GM03348 (cell line): ENCODE results near the gene HS3ST4.
"Not testable (repeated sequence)": the region's sequence is repeated elsewhere in the genome, so short reads cannot be mapped to it uniquely, and the experiment has no call there.

Experiments
- DNase-seq: peaks from one replicate; pipeline ENCODE4 v3.0.0; 2012; ENCODE audit warnings: low spot score

HS3ST4 gene

GRCh38 chr16:26005336-26005735 lies 313.6 kb downstream of the HS3ST4 start:
- DNase-seq: no peak

- no peak for DNase-seq
Measured at GRCh38 chr16:26012376-26012775, 320.6 kb downstream of the HS3ST4 start.

DNA sequence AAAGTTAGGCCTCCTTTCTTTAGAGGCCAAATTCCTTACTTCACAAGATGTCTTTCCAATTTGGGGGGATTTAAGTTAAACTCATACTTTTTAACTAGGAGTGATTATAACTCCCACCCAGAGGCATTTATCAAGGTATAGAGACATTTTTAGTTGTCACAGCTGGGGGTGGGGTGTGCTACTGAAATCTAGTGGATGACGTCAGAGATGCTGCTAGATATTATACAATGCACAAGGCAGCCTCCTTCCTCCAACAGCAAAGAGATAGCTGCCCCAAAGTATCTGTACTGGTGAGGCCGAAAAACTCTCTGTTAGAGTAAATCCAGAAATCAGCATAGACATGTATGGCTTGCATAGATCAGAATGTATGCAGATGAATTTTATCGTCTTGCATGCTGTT lies 324.0 kb downstream of the HS3ST4 start:
- DNase-seq: no peak

GRCh38 chr16:26016989-26017388 lies 325.2 kb downstream of the HS3ST4 start:
- DNase-seq: no peak

- DNase-seq: no peak
Measured at GRCh38 chr16:26019381-26020242, 327.9 kb downstream of the HS3ST4 start.

GRCh38 chr16:26026709-26027450 lies 335.1 kb downstream of the HS3ST4 start:
- no peak for DNase-seq

DNA sequence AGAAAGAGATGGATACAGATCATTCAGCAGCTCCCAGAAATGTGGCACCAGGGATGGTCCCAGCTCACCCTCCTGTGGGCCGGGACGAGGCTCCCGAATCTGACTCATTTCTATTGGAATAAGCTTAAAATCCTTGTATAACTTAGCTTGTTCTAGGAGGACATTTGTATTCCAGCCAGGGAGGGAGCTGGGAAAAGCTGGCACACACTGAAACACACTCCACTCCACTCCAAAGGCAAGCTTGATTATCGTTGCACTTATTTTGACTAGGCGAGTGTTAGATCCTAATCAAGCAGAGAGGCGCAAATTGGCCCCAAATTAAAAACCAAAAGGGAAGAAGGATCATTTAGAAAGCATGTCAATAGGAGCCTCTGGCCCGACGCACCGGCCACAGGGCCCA lies 339.5 kb downstream of the HS3ST4 start:
- no peak for DNase-seq

DNA sequence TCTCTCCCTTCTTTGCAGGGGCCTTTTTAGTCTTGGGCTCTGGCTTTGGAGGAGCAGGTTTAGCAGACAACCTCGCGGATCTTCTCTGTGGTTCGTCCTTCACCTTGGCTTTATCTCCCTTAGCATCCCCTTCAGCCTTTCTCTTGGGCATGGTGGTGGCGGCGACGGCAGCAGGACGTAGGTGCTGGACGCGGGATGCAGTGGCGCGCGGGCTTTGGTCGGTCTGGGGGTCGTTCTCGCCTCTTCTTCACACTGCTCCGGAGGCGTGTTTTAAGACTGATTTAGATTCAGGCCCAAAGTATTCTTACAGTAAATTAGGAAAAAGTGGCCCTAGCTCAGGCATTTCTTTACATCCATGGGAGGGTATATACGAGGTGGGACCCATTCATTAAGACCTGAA lies 340.9 kb downstream of the HS3ST4 start:
- DNase-seq: not testable (repeated sequence)

DNA sequence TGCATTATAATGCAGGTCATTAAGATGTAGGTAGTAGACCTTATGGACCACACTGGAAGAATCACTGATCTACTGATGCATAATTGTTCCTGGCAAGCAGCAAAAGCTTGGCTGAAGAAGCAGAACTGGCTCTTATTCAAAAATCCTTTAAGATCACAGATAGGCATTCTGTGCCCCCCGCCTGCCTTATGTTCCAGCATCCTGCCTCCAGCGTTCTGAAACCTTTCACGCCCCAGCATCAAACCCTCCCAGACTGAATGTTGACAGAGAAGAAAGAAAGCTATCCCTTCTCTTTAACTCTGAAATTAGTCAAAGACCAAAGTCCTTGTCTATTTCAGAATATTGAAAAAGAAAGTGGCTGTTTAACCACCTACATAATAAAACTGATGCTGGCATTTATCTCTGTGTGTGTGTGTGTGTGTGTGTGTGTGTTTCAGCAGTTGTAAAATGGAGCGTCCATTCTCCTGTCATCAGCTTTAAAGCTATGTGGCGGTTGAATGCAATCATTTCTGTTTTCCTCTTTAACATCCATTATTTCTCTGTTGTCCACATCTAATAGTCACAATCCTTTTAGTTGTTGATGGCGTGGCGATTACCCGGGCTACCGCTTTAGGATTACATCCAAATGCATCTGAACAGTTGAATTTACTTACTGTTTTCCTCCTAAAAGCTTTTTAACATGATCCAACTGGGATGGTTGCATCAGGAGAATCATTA lies 350.4 kb downstream of the HS3ST4 start:
- DNase-seq: no peak

DNA sequence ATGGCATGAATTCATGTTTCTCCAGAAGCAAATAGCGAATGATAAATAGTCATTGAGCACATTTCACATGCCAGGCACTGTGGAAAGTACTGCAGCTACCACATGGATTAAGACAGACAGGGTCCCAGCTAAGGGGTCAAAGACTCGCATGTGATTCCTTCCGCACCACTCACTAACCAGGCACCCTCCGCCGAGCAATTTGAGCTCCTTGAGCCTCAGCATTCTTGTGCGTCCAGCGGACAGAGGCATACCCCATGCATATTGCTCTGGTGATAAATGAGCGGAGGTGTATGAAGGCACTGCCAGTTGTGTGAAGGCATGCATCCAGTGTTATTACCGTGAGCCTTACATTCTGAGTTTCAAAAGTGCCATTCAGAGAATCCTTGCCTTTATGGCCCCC lies 358.7 kb downstream of the HS3ST4 start:
- no peak for DNase-seq

GRCh38 chr16:26051063-26051462 lies 359.3 kb downstream of the HS3ST4 start:
- no peak for DNase-seq

GRCh38 chr16:26053889-26054288 lies 362.1 kb downstream of the HS3ST4 start:
- no peak for DNase-seq

- DNase-seq: no peak
Measured at GRCh38 chr16:26058326-26058725, 366.6 kb downstream of the HS3ST4 start.

- DNase-seq: no peak
Measured at GRCh38 chr16:26070302-26071100, 378.7 kb downstream of the HS3ST4 start.

- DNase-seq: no peak
Measured at GRCh38 chr16:26071101-26071866, 379.5 kb downstream of the HS3ST4 start.

- DNase-seq: no peak
Measured at GRCh38 chr16:26078716-26079355, 387.1 kb downstream of the HS3ST4 start.

DNA sequence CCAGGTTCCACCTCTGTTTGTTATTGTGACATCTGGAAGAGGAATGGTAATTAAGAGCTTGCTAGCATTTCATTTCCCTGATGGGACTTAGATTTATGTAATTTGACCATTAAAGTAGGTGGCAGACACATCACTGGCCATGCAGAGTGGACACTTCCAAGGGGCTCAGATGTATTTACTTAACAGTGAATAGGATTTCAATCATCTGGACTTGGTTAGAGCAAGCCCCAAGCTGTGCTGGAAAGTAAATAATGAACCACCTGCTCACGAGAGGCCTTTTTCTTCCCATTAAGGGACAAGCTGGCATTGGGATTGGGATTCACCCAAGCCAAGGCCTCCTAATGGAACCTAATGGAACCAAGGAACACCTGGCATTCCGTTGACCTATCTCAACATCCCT lies 395.3 kb downstream of the HS3ST4 start:
- no peak for DNase-seq

GRCh38 chr16:26091511-26091910 lies 399.8 kb downstream of the HS3ST4 start:
- no peak for DNase-seq

DNA sequence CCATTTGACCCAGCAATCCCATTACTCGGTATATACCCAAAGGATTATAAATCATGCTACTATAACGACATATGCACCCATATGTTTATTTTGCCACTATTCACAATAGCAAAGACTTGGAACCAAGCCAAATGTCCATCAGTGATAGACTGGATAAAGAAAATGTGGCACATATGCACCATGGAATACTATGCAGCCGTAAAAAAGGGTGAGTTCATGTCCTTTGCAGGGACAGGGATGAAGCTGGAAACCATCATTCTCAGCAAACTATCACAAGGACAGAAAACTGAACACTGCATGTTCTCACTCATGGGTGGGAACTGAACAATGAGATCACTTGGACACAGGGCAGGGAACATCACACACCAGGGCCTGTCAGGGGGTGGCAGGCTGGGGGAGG lies 406.4 kb downstream of the HS3ST4 start:
- not testable (repeated sequence) for DNase-seq

DNA sequence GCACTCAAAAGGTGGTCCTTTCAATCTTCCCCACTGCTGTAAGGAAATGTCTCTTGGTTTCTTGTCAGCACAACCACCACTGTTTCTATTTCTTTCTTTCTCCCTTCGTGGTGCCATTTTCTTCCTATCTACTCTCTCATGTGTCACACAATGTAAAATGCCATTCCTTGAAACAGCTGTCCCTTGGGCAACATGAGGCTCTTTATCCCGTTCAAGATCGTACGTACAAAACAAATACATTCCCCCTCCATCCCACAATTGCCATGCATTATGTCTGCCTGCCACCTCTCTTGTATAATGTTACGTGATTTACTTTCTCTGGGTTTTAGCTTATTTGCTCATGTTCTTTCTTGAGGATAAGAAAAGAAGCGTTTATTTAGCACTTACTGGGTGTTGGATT lies 410.6 kb downstream of the HS3ST4 start:
- no peak for DNase-seq
